HepG2 (cell line): ENCODE results near the gene TAF13. TPM values are rescaled to one million over a fixed set of nuclear protein-coding genes. Genes with fewer than 3 reads are reported as not detected.

ENCODE experiments used
- ADNP ChIP-seq: sonication (generic); formaldehyde crosslinking; IDR thresholded peaks from 2 replicates; pipeline ENCODE4 v1.4.0; 2020; ENCODE audit warnings: missing genetic modification reagents
- CENPX ChIP-seq: sonication (generic); formaldehyde crosslinking; IDR thresholded peaks from 2 replicates; pipeline ENCODE4 v1.9.0; 2021; ENCODE audit warnings: mild to moderate bottlenecking, missing genetic modification reagents, moderate library complexity
- CHD4 ChIP-seq: fragments of 200-600 bp; sonication (generic); IDR thresholded peaks from 2 replicates; pipeline ENCODE4 v1.7.0; 2017; ENCODE audit warnings: mild to moderate bottlenecking, low read length, borderline replicate concordance
- FOXA3 ChIP-seq: IDR thresholded peaks from 2 replicates; pipeline ENCODE4 v1.6.1; 2016; ENCODE audit warnings: missing genetic modification reagents, missing compliant biosample characterization
- HDAC2 ChIP-seq: sonication (generic); formaldehyde crosslinking; IDR thresholded peaks from 2 replicates; pipeline ENCODE4 v1.4.0; 2020; ENCODE audit warnings: missing genetic modification reagents
- KDM4B ChIP-seq: sonication (generic); formaldehyde crosslinking; IDR thresholded peaks from 2 replicates; pipeline ENCODE4 v1.4.0; 2020; ENCODE audit warnings: missing genetic modification reagents
- KDM6A ChIP-seq: IDR thresholded peaks from 2 replicates; pipeline ENCODE4 v1.6.1; 2016; ENCODE audit warnings: low read depth
- MTF2 ChIP-seq: sonication (generic); formaldehyde crosslinking; IDR thresholded peaks from 2 replicates; pipeline ENCODE4 v1.5.0; 2020; ENCODE audit warnings: missing genetic modification reagents, borderline replicate concordance
- NAIF1 ChIP-seq: sonication (generic); formaldehyde crosslinking; IDR thresholded peaks from 2 replicates; pipeline ENCODE4 v1.5.0; 2020; ENCODE audit warnings: mild to moderate bottlenecking, missing genetic modification reagents, borderline replicate concordance
- NONO ChIP-seq, 2 experiments: fragments of 450-650 bp in 1 of 2; sonication (generic) in 1 of 2; formaldehyde crosslinking in 1 of 2; IDR thresholded peaks in 1 of 2; conservative IDR thresholded peaks in 1 of 2; 2 replicates each; pipeline versions ENCODE4 v1.6.1 to v1.8.0; 2017 to 2022; ENCODE audit warnings: mild to moderate bottlenecking in 1 of 2, missing genetic modification reagents in 1 of 2, moderate library complexity in 1 of 2
- POLR2A ChIP-seq, 2 experiments: IDR thresholded peaks; 2 replicates each; pipeline ENCODE4 v1.6.1; 2011; ENCODE audit warnings: low read depth in 2 of 2, low read length in 2 of 2, mild to moderate bottlenecking in 1 of 2, moderate library complexity in 1 of 2; ENCODE audit not compliant: insufficient read depth in 1 of 2
- RARG ChIP-seq: sonication (generic); formaldehyde crosslinking; IDR thresholded peaks from 2 replicates; pipeline ENCODE4 v1.4.0; 2020; ENCODE audit warnings: low read depth, mild to moderate bottlenecking, missing genetic modification reagents
- RBM22 ChIP-seq: fragments of 200-400 bp; formaldehyde crosslinking; optimal IDR thresholded peaks from 2 replicates; pipeline ENCODE3; 2017; ENCODE audit warnings: mild to moderate bottlenecking, low read length, moderate library complexity
- SALL2 ChIP-seq: sonication (generic); formaldehyde crosslinking; IDR thresholded peaks from 2 replicates; pipeline ENCODE4 v1.8.1; 2023; ENCODE audit warnings: mild to moderate bottlenecking, missing genetic modification reagents, inconsistent platforms
- SPEN ChIP-seq: sonication (generic); formaldehyde crosslinking; IDR thresholded peaks from 2 replicates; pipeline ENCODE4 v1.5.1; 2020; ENCODE audit warnings: low read depth, mild to moderate bottlenecking, missing genetic modification reagents
- TGIF2 ChIP-seq: IDR thresholded peaks from 2 replicates; pipeline ENCODE4 v1.6.1; 2016; ENCODE audit warnings: control low read depth, missing compliant biosample characterization
- ZFY ChIP-seq: sonication (generic); formaldehyde crosslinking; IDR thresholded peaks from 2 replicates; pipeline ENCODE4 v1.4.0; 2020; ENCODE audit warnings: missing genetic modification reagents
- ZKSCAN5 ChIP-seq: sonication (generic); formaldehyde crosslinking; IDR thresholded peaks from 2 replicates; pipeline ENCODE4 v1.5.1; 2020; ENCODE audit warnings: mild to moderate bottlenecking, missing genetic modification reagents
- ZNF160 ChIP-seq: sonication (generic); formaldehyde crosslinking; IDR thresholded peaks from 2 replicates; pipeline ENCODE4 v1.8.0; 2022; ENCODE audit warnings: mild to moderate bottlenecking, inconsistent platforms, missing genetic modification reagents
- ZNF230 ChIP-seq: sonication (generic); formaldehyde crosslinking; IDR thresholded peaks from 2 replicates; pipeline ENCODE4 v1.4.0; 2020; ENCODE audit warnings: mild to moderate bottlenecking, missing genetic modification reagents
- ZNF274 ChIP-seq: sonication (generic); formaldehyde crosslinking; IDR thresholded peaks from 2 replicates; pipeline ENCODE4 v1.5.1; 2020; ENCODE audit warnings: mild to moderate bottlenecking, missing genetic modification reagents
- ZNF331 ChIP-seq: sonication (generic); formaldehyde crosslinking; IDR thresholded peaks from 2 replicates; pipeline ENCODE4 v1.4.0; 2020; ENCODE audit warnings: missing genetic modification reagents
- ZNF607 ChIP-seq: sonication (generic); formaldehyde crosslinking; IDR thresholded peaks from 2 replicates; pipeline ENCODE4 v1.5.1; 2020; ENCODE audit warnings: missing genetic modification reagents, mild to moderate bottlenecking, borderline replicate concordance
- ZNF670 ChIP-seq: sonication (generic); formaldehyde crosslinking; IDR thresholded peaks from 2 replicates; pipeline ENCODE4 v1.8.0; 2022; ENCODE audit warnings: mild to moderate bottlenecking, missing genetic modification reagents, borderline replicate concordance
- ZNF768 ChIP-seq: sonication (generic); formaldehyde crosslinking; IDR thresholded peaks from 2 replicates; pipeline ENCODE4 v1.4.0; 2020; ENCODE audit warnings: missing genetic modification reagents
- polyA plus RNA-seq, 8 experiments: library from polyadenylated mRNA; depleted of rRNA in 3 of 8; stranded (reverse) in 7 of 8; unstranded in 1 of 8; fragments of >200 nt; fragmentation: Illumina TruSeq in 4 of 8; extraction: Trizol in 4 of 8; gene quantifications; 2 replicates each; pipeline versions ENCODE4 v1.2.1 to v1.2.3, GENCODE V29; 2011 to 2016; ENCODE audit warnings: low read depth in 4 of 8, missing spikeins in 1 of 8, mixed read lengths in 1 of 8; ENCODE audit not compliant: insufficient read depth in 1 of 8
- total RNA-seq, 5 experiments: library from RNA; depleted of rRNA; stranded (reverse); fragments of >200 nt; fragmentation: Illumina TruSeq; extraction: Trizol; gene quantifications; 2 replicates each; pipeline ENCODE4 v1.2.3, GENCODE V29; 2016; ENCODE audit warnings: low read depth in 1 of 5
- TF ChIP-seq, protein P1 (sequence below): sonication (generic); formaldehyde crosslinking; IDR thresholded peaks from 2 replicates; pipeline ENCODE4 v1.8.0; 2022; ENCODE audit warnings: missing genetic modification reagents, mild to moderate bottlenecking, moderate library complexity, borderline replicate concordance
- TF ChIP-seq, protein P2 (sequence below): sonication (generic); formaldehyde crosslinking; IDR thresholded peaks from 2 replicates; pipeline ENCODE4 v1.8.0; 2022; ENCODE audit warnings: missing genetic modification reagents, low read depth, mild to moderate bottlenecking, borderline replicate concordance

The TAF13 gene
- total and polyA plus RNA-seq, 2 of the 13 experiments (the other 11 are each of a cell fraction or from before 2014, with no cell fraction given) = 11.5 to 36.3 TPM

DNA sequence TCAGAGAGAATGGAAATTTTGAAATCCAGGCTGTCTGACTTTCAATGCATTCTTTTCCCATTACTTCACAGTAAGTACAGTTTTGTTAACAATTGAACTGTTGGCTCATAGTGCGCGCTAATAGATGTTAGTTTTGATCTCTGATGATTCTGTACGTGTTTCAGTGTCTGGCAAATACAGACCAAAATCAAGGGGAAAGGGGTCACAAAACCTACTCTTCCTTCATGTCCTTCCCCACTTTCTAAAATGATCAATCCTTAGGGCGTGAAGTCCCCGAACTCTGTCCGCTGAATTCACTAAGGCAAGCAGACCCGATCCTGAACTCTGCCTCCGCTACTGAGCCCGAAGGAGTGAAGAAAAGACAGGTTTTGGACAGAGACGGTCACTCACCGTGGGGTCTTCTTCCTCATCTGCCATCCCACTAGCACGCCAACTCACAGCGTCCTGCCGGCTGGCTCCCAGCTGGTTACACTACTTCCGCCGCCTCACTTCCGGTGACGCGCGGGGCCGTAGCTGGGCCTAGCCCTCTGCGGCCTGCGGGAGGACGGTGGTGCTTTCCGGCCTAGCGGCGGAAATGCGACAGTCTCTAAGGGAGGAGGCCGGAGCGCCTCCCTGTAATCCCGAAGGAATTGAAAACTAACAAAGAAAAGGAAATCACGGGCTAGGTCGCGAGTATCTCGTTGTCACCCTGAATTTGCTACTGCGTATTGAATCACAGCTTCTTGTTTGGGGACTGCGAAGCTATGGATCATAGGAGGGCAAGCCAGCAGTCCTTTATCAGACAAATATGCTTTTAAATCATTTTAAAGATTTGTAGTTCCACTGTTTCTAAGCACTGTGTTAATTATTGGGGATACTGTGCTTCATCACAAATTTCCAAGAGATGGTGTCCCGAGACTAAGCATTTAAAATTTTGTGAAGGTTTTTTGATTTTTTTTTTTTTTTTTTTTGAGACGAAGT, at the start of gene TAF13 (continued):
- TF ChIP-seq SALL2 (CRISPR knock-in tag) = 0 out of 2 replicates have a peak, but pooled peaks have one; percentile 13
- no peak for TF ChIP-seq NONO (IDR thresholded peaks at IDR 0.05)
- TF ChIP-seq NONO (CRISPR knock-in tag; conservative IDR thresholded peaks at IDR 0.05) = peak; percentile 85
- peak; percentile 94; the same call in 1 of the 2 replicates for TF ChIP-seq KDM4B (CRISPR knock-in tag)
- TF ChIP-seq ZNF274 = peak; percentile 59; the same call in 1 of the 2 replicates
- peak; percentile 60 for TF ChIP-seq FOXA3 (CRISPR knock-in tag)
- TF ChIP-seq HDAC2 (CRISPR knock-in tag) = peak; percentile 85
- TF ChIP-seq, protein P1, sequence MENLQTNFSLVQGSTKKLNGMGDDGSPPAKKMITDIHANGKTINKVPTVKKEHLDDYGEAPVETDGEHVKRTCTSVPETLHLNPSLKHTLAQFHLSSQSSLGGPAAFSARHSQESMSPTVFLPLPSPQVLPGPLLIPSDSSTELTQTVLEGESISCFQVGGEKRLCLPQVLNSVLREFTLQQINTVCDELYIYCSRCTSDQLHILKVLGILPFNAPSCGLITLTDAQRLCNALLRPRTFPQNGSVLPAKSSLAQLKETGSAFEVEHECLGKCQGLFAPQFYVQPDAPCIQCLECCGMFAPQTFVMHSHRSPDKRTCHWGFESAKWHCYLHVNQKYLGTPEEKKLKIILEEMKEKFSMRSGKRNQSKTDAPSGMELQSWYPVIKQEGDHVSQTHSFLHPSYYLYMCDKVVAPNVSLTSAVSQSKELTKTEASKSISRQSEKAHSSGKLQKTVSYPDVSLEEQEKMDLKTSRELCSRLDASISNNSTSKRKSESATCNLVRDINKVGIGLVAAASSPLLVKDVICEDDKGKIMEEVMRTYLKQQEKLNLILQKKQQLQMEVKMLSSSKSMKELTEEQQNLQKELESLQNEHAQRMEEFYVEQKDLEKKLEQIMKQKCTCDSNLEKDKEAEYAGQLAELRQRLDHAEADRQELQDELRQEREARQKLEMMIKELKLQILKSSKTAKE (CRISPR knock-in tag) = no peak
- TF ChIP-seq ADNP (CRISPR knock-in tag) = no peak
- TF ChIP-seq, protein P2, sequence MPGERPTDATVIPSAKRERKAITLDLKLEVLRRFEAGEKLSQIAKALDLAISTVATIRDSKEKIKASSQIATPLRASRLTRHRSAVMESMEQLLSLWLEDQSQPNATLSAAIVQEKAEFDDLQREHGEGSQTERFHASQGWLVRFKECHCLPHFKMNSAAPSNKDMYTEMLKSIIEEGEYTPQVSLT (CRISPR knock-in tag) = no peak
- TF ChIP-seq ZFY (CRISPR knock-in tag) = peak; percentile 99
- TF ChIP-seq ZNF160 (CRISPR knock-in tag) = 0 out of 2 replicates have a peak, but pooled peaks have one; percentile 23
- TF ChIP-seq ZNF768 (CRISPR knock-in tag) = peak; percentile 58; the same call in 1 of the 2 replicates
- peak; percentile 81; the same call in 1 of the 2 replicates for TF ChIP-seq ZNF331 (CRISPR knock-in tag)
- no peak for TF ChIP-seq ZKSCAN5
- 0 out of 2 replicates have a peak, but pooled peaks have one; percentile 44 for TF ChIP-seq ZNF670 (CRISPR knock-in tag)
- 0 out of 2 replicates have a peak, but pooled peaks have one; percentile 69 for TF ChIP-seq NAIF1 (CRISPR knock-in tag)
- TF ChIP-seq RBM22 = no peak
- TF ChIP-seq MTF2 (CRISPR knock-in tag) = no peak
- peak; percentile 99 for TF ChIP-seq SPEN (CRISPR knock-in tag)
- TF ChIP-seq ZNF607 (CRISPR knock-in tag) = peak; percentile 94; the same call in 1 of the 2 replicates
- TF ChIP-seq CHD4 = no peak
- peak; percentile 96 to 97 for TF ChIP-seq POLR2A (IDR thresholded peaks at IDR 0.05; ENCODE audit: insufficient read depth in 1 of 2, low read depth in 2 of 2, low read length in 2 of 2)
- peak; percentile 91 for TF ChIP-seq TGIF2 (CRISPR knock-in tag)
- TF ChIP-seq RARG (CRISPR knock-in tag) = 0 out of 2 replicates have a peak, but pooled peaks have one; percentile 67
- peak; percentile 33; the same call in 1 of the 2 replicates for TF ChIP-seq KDM6A (CRISPR knock-in tag)
- TF ChIP-seq CENPX (CRISPR knock-in tag) = no peak
- TF ChIP-seq ZNF230 (CRISPR knock-in tag) = 0 out of 2 replicates have a peak, but pooled peaks have one; percentile 36
